Keratinocyte (primary cell): ENCODE measurements around the gene TRAK2. TPM values are rescaled to one million over a fixed set of nuclear protein-coding genes. Genes with fewer than 3 reads are reported as not detected.

ENCODE experiments used
- DNase-seq: peaks from one replicate; pipeline ENCODE4 v3.0.0-alpha.2; 2011; ENCODE audit warnings: low read depth, missing footprints, low spot score
- FAIRE-seq: peaks from 2 replicates; lab custom pipeline; 2011; peaks lifted over from hg19 to GRCh38; lab: Jason Lieb, UNC
- H2AFZ ChIP-seq: 2 replicates; pipeline ENCODE4 v1.6.0; 2012; ENCODE audit warnings: low read length, control low read depth, inconsistent platforms; ENCODE audit not compliant: control insufficient read depth
- H3K27ac ChIP-seq: 2 replicates; pipeline ENCODE4 v1.5.1; 2011; ENCODE audit warnings: low read length; ENCODE audit not compliant: control insufficient read depth, insufficient read depth
- H3K27me3 ChIP-seq: 3 replicates; pipeline ENCODE4 v1.6.0; 2011; ENCODE audit warnings: low read length; ENCODE audit not compliant: control insufficient read depth, insufficient read depth; ENCODE audit errors: extremely low read depth
- H3K36me3 ChIP-seq, 2 experiments: 2 replicates in 1 of 2; 3 replicates in 1 of 2; pipeline ENCODE4 v1.5.1; 2011; ENCODE audit warnings: low read length in 2 of 2, mild to moderate bottlenecking in 1 of 2; ENCODE audit not compliant: control insufficient read depth in 2 of 2, insufficient read depth in 2 of 2; ENCODE audit errors: extremely low read depth in 1 of 2
- H3K4me1 ChIP-seq: 3 replicates; pipeline ENCODE4 v1.5.1; 2011; ENCODE audit warnings: low read length; ENCODE audit not compliant: control insufficient read depth, insufficient read depth; ENCODE audit errors: extremely low read depth
- H3K4me2 ChIP-seq: 3 replicates; pipeline ENCODE4 v1.6.0; 2011; ENCODE audit warnings: low read depth, low read length; ENCODE audit not compliant: control insufficient read depth, insufficient read depth; ENCODE audit errors: extremely low read depth
- H3K4me3 ChIP-seq, 3 experiments: fragments of 200-600 bp in 1 of 3; sonication (generic) in 1 of 3; 2 replicates in 2 of 3; 3 replicates in 1 of 3; pipeline ENCODE4 v1.5.1; 2011 to 2016; ENCODE audit warnings: low read length in 3 of 3, mild to moderate bottlenecking in 3 of 3, control low read depth in 2 of 3, inconsistent platforms in 1 of 3, low read depth in 1 of 3, mixed read lengths in 1 of 3, mixed run types in 1 of 3, moderate library complexity in 1 of 3; ENCODE audit not compliant: control insufficient read depth in 2 of 3, insufficient read depth in 2 of 3; ENCODE audit errors: extremely low read depth in 1 of 3
- H3K79me2 ChIP-seq: 2 replicates; pipeline ENCODE4 v1.6.0; 2012; ENCODE audit warnings: low read length; ENCODE audit not compliant: control insufficient read depth, insufficient read depth
- H3K9ac ChIP-seq: 3 replicates; pipeline ENCODE4 v1.6.0; 2011; ENCODE audit warnings: low read length; ENCODE audit not compliant: control insufficient read depth, insufficient read depth; ENCODE audit errors: extremely low read depth
- H3K9me1 ChIP-seq: 3 replicates; pipeline ENCODE4 v1.6.0; 2011; ENCODE audit warnings: low read length; ENCODE audit not compliant: control insufficient read depth, insufficient read depth; ENCODE audit errors: extremely low read depth
- H3K9me3 ChIP-seq: 2 replicates; pipeline ENCODE4 v1.5.1; 2012; ENCODE audit warnings: low read depth, low read length; ENCODE audit not compliant: control insufficient read depth
- H4K20me1 ChIP-seq: 3 replicates; pipeline ENCODE4 v1.6.0; 2011; ENCODE audit warnings: low read length; ENCODE audit not compliant: control insufficient read depth, insufficient read depth; ENCODE audit errors: extremely low read depth
- CTCF ChIP-seq, 3 experiments: IDR thresholded peaks in 1 of 3; conservative IDR thresholded peaks in 1 of 3; optimal IDR thresholded peaks in 1 of 3; 2 replicates in 2 of 3; 3 replicates in 1 of 3; pipeline versions ENCODE3 to v1.5.1; 2011; ENCODE audit warnings: low read length in 3 of 3, mild to moderate bottlenecking in 3 of 3, moderate library complexity in 2 of 3, control low read depth in 1 of 3, inconsistent platforms in 1 of 3; ENCODE audit not compliant: insufficient read depth in 2 of 3; ENCODE audit errors: extremely low read depth in 1 of 3
- EZH2 ChIP-seq: IDR thresholded peaks from one replicate; pipeline ENCODE4 v1.6.1; 2012; ENCODE audit warnings: inconsistent platforms, mild to moderate bottlenecking, low read length, moderate library complexity
- dilution Hi-C: fragments of 300-500 bp; cut with MboI; formaldehyde crosslinking; loops from one replicate; pipeline ENCODE4 v1.7.0; 2020; ENCODE audit warnings: low sequenced_read_pairs; ENCODE audit not compliant: extremely low pct_ligation_motif_present
- polyA plus RNA-seq, 5 experiments: library from polyadenylated mRNA; depleted of rRNA in 3 of 5; stranded (reverse) in 3 of 5; stranded (forward) in 1 of 5; unstranded in 1 of 5; fragments of >200 nt; gene quantifications; 1 replicate in 1 of 5; 2 replicates in 3 of 5; 3 replicates in 1 of 5; pipeline versions ENCODE4 v1.2.1 to v1.2.3, GENCODE V29; 2011 to 2012; ENCODE audit warnings: missing spikeins in 2 of 5, low read depth in 1 of 5, low replicate concordance in 1 of 5

TRAK2 gene
- polyA plus RNA-seq, 1 donor (not counting 4 experiments of a cell fraction or from before 2014, with no cell fraction given) = 12.9 TPM

- Histone ChIP-seq H3K27me3 (no peaks in the 10 kb centered on the region), H3K9ac (no peak overlapping the region), H3K36me3 (peaks cover 0 to 3% of the 10 kb centered on the region in 2 experiments), H3K4me1 (peaks cover 23% of the 10 kb centered on the region), H3K9me3 (no peaks in the 10 kb centered on the region), H3K4me3 (peak overlapping the region in 1 of 3 experiments; percentile 13), H3K79me2 (no peaks in the 10 kb centered on the region), H4K20me1 (no peaks in the 10 kb centered on the region), H3K4me2 (peak overlapping the region; percentile 48), H3K27ac (peak overlapping the region; percentile 26), H3K9me1 (no peaks in the 10 kb centered on the region), H2AFZ (no peak overlapping the region)
- dilution Hi-C loops = no loop called here
- DNase-seq = no peak
- TF ChIP-seq EZH2 (no peak), CTCF (optimal IDR thresholded peaks at IDR 0.05 in 1 of 3, IDR thresholded peaks at IDR 0.05 in 1 of 3, conservative IDR thresholded peaks at IDR 0.05 in 1 of 3; ENCODE audit: extremely low read depth in 1 of 3, insufficient read depth in 2 of 3, low read length in 3 of 3) (no peak)
- FAIRE-seq = no peak
Measured at GRCh38 chr2:201406077-201406662, 45.1 kb downstream of the TRAK2 start.

- Histone ChIP-seq H3K4me1 (peaks cover 23% of the 10 kb centered on the region), H3K4me3 (no peak overlapping the region), H3K79me2 (no peaks in the 10 kb centered on the region), H3K9me3 (no peaks in the 10 kb centered on the region), H3K27me3 (no peaks in the 10 kb centered on the region), H3K4me2 (no peak overlapping the region), H3K27ac (no peak overlapping the region), H3K36me3 (no peaks in the 10 kb centered on the region), H4K20me1 (no peaks in the 10 kb centered on the region), H2AFZ (no peak overlapping the region), H3K9ac (no peak overlapping the region), H3K9me1 (no peaks in the 10 kb centered on the region)
- peak; percentile 29 for FAIRE-seq
- no peak for DNase-seq
- TF ChIP-seq CTCF (optimal IDR thresholded peaks at IDR 0.05 in 1 of 3, IDR thresholded peaks at IDR 0.05 in 1 of 3, conservative IDR thresholded peaks at IDR 0.05 in 1 of 3; ENCODE audit: extremely low read depth in 1 of 3, insufficient read depth in 2 of 3, low read length in 3 of 3) (no peak), EZH2 (no peak)
- dilution Hi-C loops = no loop called here
Measured at GRCh38 chr2:201404699-201405280, 46.5 kb downstream of the TRAK2 start.
